HG02973 (cell line): ENCODE results near the gene PRSS38.

Experiments
- ATAC-seq: cut with Tn5 transposase; IDR thresholded peaks from one replicate; pipeline ENCODE4 v1.9.1; 2021; ENCODE audit warnings: moderate library complexity; ENCODE audit not compliant: unreplicated experiment

Gene PRSS38

GRCh38 chr1:227778401-227778947, 37.0 kb upstream of the PRSS38 start:
- ATAC-seq = no peak

DNA sequence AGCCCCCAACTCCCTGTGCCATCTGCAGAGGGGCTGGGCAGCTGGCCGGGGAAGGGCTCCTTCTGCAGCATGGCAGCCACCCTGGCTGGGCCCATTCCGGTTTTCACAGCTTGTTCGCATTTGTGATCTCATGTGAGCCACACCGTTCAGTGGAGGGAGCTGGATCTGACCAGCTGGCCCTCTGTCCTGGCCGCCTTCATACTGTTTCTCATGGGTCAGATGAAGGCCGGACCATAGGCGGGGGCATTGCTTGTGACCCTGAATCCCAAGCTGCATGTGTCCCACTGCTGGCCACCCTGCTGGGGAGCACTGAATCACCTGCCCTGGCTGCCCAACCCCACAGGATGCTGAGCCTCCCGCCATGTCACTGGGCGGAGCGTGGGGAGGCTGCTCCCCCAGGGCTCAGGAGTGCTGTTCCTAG, 36.4 kb upstream of the PRSS38 start:
- ATAC-seq = no peak

DNA sequence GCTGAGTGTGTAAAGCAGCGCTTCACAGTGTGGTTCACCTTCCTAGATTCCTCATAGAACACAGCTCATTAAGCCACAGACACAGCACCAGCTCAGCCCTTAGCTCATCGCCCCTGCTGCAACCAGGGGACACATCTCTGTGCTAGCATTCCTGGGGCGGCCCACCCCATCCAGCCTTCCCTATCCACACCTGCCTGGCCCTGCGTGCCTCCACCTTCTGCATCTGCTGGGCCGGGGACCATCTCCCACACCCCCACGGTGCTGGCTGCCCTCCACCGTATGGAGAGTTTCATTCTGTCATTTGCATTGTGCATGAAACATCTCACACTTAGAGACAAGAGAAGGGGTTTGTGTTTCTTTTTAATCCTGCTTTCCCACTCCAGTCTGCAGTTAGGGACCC, 35.8 kb upstream of the PRSS38 start:
- no peak for ATAC-seq

- no peak for ATAC-seq
These were observed 35.1 kb upstream of the PRSS38 start for GRCh38 chr1:227780101-227781044.

DNA sequence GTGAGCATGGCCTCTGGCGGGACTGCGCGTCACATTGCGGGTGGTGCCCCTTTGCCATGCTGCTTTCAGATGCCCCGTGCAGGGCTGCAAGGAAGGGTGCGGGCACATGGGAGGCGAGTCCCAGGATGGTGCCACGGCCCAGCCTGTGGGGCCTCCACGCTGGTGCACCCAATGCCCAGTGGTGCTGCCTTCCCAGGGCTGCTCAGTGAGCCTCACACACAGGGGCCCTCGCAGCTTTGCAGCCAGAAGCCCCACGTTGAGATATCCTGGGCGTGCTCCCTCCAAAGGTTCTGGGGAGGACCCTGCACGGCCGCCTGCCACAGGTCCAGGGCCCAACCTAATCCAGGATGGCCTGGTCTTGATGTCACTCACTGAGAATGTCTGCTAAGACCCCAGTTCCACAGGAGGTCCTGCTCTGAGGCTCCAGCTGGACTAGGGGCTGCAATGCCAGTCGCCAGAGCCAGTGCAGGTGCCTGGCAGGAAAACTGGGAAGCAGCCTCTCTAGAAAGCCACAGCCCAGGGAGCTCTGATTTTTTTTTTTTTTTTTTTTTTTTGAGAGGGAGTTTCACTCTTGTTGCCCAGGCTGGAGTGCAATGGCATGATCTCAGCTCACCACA, 34.1 kb upstream of the PRSS38 start:
- no peak for ATAC-seq

DNA sequence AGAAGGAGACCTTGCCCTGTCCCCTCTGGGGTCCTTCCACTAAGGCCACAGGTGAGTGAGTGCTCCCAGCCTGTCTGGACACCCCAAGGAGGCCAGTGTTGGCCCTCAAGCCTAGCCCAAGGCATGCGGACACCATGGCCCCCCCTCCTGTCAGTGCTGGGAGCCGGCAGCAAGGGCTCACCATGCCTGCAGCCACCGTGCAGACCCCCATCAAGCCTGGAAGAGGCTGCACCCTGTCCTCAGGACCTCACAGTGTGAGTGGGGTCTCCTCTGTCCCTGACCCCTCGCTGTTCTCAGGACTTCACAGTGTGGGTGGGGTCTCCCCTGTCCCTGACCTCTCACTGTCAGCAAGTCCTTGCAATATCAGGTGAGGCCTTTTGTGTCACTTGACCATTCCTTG, 33.2 kb upstream of the PRSS38 start:
- no peak for ATAC-seq

DNA sequence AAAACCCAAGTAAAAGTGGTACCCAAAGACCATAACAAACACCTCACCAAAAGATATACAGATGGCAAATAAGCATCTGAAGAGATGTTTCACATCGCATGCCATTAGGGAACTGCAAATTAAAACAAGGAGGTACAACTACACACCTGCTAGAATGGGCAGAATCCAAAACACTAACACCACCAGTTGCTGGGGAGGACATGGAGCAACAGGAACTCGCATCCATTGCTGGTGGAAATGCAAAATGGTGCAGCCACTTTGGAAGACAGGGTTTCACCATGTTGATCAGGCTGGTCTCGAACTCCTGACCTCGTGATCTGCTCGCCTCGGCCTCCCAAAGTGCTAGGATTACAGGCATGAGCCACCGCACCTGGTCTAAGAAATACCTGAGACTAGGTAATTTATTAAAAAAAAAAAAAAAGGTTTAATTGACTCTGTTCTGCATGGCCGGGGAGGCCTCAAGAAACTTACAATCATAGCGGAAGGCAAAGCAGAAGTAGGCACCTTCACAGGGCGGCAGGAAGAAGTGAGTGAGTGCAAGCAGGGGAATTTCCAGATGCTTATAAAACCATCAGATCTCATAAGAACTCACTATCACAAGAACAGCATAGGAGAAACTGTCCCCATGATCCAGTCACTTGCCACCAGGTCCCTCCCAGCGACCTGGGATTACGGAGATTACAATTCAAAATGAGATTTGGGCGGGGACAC, 30.2 kb upstream of the PRSS38 start:
- ATAC-seq = no peak

DNA sequence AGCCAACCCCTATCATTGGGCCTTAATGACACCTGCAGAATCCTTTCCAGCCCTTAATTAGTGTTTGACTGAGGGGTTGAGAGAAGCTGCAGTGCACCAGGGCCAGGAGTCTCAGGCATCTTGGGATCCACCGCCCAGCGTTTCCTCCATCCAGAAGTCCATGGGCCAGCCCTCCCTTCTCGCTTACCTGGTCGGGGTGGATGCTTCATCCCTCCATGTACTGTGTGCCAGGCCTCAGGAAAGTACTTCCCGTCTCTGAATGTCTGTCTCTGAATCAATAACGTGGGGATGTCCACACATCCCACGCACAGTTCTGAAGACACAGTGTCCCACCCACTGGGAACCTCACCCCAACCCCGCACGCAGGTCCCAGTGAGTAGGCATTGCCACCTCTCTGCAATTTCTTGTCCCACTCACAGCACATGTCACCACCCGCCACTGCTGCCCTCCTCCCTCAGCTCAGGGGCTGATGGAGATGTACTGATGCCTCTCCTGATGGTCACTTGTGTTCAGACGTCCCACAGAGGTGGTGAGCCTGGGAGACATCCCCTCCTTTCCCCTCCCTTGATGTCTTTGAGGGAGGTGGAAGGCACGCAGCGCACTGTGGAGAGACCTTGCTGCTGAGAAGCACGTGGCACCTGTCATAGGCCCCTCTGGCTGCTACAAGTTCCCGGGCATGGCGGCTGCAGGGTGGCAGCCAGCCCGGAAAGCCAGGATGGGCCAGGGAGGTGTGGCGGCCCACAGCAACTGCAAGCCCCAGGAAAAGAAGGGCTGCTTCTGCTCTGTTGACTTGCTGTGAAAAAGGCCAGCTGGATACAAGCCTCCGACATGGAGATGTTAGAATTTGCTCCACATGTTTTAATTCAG, 29.4 kb upstream of the PRSS38 start:
- no peak for ATAC-seq

- no peak for ATAC-seq
These were observed 28.6 kb upstream of the PRSS38 start for GRCh38 chr1:227786673-227787512.

GRCh38 chr1:227787513-227788270, 27.8 kb upstream of the PRSS38 start:
- peak; percentile 88 for ATAC-seq

DNA sequence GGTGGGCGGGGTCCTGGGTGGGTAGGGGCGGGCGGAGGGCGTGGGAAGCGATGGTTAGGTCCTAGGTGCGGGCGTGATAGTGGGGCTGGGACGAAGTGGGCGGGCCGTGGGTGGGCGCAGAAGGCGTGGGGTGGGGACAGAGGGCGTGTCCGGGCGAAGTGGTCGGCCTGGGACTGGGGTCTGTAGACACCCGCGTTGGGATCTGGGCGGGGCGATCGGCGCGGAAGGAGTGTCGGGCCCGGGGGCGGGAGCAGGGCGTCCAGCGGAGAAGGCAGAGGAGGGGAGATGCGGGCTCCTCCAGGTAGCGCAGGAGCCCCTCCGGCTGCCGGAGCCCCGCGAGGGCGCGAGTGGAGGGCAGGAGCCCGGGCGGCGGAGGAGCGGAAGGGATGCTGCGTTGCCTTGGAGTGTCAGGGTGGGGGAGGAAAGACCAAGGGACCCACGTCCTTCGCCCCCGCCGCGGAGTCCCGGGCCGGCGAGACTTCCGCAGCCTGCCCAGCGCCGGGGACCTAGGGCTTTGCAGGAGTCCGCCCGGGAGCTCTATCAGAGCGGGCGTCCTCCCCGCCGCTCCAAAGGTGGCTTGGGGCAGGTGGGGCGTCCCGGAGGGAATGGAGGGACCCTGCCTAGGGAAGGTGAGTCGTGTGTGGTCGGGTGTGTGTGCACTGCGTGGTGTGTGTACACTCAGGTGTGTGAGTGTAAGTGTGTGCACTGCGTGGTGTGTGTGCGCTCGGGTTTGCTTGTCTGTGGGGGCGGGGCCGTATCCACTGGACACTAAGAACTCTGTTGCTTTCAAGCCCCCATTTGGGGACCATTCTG, 27.0 kb upstream of the PRSS38 start:
- ATAC-seq = peak; percentile 46

- ATAC-seq = no peak
These were observed 26.1 kb upstream of the PRSS38 start for GRCh38 chr1:227789084-227790033.

DNA sequence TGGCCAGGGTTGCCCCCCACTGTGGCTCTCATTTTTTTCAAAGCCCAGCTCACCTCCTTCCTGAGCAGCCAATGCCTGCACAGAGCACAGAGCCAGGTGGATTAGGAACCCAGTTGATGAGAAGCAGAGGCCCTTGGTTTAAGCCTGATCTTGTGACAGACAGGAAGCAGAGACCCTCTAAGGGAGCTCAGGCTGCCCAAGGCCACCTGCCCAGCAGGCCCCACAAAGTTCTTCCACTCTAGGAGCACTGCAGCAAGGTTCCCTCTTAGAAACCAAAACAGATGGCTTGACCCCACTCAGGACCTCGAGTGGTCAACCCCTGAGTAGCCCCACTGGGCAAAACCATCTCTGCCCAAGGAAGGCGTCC, 25.5 kb upstream of the PRSS38 start:
- no peak for ATAC-seq

DNA sequence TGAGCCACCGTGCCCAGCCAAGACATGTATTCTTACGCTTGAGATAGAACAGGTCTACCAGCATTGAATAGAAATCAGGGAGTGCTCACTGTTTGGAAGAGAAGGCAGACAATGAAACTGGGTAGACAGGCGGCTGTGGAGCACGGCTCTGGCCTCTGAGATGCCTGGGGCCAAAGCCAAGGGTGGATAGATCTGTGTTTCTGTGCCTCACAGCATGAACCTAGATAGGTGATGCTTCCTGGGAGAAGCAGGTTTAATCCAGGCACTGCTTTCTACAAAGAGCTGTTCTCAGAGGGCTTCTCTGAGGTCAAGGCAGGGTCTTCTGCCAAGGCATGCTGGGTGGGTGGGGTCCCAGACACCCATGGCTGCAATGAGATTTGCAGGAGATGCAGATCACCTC, 24.6 kb upstream of the PRSS38 start:
- no peak for ATAC-seq

DNA sequence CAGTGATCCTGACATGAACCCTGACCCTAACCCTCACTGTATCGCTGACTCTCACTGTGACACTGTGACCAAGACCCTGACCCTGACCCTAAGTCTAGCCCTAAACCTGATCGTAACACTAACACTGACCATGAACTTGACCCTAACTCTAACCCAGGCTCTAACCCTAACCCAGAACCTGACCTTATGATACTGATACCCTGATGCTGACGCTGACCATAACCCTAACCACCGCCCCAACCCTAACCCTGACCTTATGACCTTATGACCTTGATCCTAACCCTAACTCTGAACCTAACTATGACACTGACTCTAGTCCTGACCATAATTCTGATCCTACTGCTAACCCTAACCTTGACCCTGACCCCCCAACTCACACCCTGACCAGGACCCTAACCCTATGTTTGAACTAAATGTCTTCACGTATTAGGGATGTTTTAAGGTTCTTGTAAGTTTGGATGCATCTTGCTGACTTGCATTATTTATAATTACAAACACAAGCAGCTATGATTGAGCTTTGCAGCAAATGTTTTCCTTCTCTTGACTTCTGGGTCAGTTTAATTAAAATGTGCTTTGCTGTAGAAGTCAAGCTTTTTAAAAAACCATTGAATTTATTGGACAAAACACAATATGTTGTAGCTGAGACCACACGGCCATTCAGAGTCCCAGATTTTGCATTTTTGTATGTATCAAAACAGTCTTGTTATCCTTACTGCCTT, 23.9 kb upstream of the PRSS38 start:
- ATAC-seq = no peak
